ENCODE results near the gene TSPYL2.

Gene TSPYL2

DNA sequence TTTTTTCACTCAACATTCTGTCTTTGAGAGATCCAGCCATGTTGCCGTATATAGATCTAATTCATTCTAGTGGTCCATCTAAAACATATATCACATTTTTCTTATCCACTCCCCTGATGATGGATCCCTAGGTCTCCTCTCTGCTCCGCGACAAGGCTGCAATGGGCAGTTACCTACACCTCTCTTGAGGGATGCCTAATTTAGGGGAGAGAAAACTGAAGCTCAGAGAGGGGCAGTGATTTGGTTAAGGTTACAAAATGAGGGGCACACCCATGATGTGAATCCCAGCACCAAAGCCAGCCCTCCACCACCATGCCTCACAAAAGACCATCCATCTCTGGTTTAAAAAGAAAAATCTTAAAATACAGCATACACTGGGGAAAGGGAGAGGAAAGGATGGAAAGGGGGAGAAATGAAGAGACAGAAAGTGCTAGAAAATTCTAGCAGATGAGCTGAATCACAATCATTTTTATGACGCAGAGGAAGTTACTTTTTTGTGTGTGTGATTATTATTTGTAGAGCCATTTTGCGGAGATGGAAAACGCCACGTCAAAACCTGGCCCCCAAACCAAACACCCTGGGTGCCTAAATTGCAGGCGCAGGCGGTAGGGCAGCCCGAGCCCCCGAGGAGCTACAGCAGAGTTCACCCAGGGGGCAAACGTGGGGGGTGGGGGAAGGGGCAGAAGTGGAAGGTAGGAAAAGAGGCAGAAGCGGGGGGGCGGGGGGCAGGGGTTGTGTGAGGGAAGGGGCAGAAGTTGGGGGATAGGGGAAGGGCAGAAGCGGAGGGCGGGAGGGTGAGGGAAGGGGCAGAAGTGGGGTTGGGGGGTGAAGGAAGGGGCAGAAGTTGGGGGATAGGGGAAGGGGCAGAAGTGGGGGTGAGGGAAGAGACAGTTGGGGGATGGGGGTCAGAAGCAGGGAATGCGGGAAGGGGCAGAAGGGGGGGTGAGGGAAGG lies 1.3 kb upstream of the TSPYL2 start:
- DNase-seq (ENCODE audit: extremely low read depth, low read depth): no peak
- TF ChIP-seq, protein P1, sequence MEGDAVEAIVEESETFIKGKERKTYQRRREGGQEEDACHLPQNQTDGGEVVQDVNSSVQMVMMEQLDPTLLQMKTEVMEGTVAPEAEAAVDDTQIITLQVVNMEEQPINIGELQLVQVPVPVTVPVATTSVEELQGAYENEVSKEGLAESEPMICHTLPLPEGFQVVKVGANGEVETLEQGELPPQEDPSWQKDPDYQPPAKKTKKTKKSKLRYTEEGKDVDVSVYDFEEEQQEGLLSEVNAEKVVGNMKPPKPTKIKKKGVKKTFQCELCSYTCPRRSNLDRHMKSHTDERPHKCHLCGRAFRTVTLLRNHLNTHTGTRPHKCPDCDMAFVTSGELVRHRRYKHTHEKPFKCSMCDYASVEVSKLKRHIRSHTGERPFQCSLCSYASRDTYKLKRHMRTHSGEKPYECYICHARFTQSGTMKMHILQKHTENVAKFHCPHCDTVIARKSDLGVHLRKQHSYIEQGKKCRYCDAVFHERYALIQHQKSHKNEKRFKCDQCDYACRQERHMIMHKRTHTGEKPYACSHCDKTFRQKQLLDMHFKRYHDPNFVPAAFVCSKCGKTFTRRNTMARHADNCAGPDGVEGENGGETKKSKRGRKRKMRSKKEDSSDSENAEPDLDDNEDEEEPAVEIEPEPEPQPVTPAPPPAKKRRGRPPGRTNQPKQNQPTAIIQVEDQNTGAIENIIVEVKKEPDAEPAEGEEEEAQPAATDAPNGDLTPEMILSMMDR (IDR thresholded peaks at IDR 0.05; ENCODE audit: low read depth, low read length): no peak

DNA sequence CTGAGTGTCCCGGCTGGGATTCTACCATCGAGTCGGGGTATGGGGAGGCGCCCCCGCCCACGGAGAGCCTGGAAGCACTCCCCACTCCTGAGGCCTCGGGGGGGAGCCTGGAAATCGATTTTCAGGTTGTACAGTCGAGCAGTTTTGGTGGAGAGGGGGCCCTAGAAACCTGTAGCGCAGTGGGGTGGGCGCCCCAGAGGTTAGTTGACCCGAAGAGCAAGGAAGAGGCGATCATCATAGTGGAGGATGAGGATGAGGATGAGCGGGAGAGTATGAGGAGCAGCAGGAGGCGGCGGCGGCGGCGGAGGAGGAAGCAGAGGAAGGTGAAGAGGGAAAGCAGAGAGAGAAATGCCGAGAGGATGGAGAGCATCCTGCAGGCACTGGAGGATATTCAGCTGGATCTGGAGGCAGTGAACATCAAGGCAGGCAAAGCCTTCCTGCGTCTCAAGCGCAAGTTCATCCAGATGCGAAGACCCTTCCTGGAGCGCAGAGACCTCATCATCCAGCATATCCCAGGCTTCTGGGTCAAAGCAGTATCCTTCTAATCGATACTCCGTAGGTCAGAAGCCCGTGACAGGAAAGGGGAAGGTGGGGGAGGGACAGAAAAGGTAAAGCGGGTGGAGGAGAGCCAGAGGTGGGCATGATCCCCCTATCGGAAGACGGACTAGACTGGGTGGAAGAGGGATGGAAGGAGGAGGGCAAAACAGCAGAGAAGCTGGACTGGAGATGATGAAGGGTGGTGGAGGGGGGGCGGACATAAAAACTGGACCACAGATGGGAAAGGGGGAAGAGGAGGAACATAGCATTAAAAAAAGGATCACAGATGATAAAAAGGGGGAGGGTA lies 828 bp downstream of the TSPYL2 start:
- no peak for DNase-seq (ENCODE audit: extremely low read depth, low read depth)
- TF ChIP-seq, protein P1 (IDR thresholded peaks at IDR 0.05; ENCODE audit: low read depth, low read length): no peak

DNA sequence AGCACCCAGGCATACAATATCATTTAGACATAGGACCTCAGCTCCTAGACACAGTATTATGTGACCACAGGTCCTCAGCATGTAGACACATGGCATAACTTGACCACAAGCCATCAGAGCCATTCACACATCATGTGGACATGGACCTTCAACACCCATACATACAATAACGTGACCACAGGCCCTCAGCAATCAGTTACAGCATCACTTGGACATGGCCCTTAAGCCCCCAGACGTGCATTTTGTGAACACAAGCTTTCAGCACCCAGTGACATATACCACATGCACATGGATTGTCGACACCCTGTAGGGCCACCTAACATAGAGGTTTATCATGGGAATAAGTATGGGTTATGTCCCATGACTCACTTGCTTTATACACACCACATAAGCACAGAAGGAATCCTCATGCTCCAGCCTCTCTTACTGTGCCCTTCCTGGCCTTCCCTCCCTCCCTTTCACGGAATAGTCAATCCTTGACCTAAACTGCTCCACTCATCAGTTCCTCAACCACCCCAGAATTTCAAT lies 1.9 kb downstream of the TSPYL2 start:
- DNase-seq (ENCODE audit: extremely low read depth, low read depth): no peak
- TF ChIP-seq, protein P1 (IDR thresholded peaks at IDR 0.05; ENCODE audit: low read depth, low read length): no peak

DNA sequence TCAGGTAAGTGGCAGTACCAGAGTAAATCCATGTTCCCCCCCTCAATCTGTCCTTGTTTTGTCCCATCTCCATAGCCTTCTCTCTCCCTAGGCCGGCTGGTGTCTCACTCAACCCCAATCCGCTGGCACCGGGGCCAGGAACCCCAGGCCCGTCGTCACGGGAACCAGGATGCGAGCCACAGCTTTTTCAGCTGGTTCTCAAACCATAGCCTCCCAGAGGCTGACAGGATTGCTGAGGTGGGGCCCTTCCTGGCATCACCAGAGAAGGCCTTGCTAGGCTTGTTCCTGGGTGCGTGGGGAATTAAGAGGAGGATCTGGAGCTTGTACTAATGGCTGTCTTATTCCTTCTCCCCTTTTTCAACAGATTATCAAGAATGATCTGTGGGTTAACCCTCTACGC lies 2.7 kb downstream of the TSPYL2 start:
- DNase-seq (ENCODE audit: extremely low read depth, low read depth): no peak
- TF ChIP-seq, protein P1 (IDR thresholded peaks at IDR 0.05; ENCODE audit: low read depth, low read length): no peak

DNA sequence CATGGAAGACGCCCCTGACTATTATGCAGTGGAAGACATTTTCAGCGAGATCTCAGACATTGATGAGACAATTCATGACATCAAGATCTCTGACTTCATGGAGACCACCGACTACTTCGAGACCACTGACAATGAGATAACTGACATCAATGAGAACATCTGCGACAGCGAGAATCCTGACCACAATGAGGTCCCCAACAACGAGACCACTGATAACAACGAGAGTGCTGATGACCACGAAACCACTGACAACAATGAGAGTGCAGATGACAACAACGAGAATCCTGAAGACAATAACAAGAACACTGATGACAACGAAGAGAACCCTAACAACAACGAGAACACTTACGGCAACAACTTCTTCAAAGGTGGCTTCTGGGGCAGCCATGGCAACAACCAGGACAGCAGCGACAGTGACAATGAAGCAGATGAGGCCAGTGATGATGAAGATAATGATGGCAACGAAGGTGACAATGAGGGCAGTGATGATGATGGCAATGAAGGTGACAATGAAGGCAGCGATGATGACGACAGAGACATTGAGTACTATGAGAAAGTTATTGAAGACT lies 3.6 kb downstream of the TSPYL2 start:
- DNase-seq (ENCODE audit: extremely low read depth, low read depth): no peak
- TF ChIP-seq, protein P1 (IDR thresholded peaks at IDR 0.05; ENCODE audit: low read depth, low read length): no peak

DNA sequence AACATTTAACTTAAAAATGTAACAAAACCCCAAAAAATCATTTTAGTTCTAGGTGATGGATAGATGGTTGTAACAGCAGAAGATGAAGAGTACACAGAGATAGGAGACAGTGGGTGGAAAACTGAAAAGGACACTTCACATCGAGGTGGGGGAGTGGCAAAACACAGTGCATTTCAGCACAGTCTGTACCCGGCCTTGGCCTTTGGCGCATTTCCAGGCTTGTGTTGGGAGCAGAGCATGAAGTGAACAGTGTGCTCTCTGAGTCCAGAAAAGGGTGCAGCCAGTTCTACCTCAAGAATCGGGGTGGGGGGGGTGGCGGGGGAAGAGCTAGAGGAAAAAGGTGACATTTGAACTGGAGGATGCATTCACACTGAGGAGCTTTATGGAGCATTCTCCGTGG lies 4.3 kb downstream of the TSPYL2 start:
- no peak for DNase-seq (ENCODE audit: extremely low read depth, low read depth)
- TF ChIP-seq, protein P1 (IDR thresholded peaks at IDR 0.05; ENCODE audit: low read depth, low read length): no peak

All from AG09319 (cell line).